NCI-H1417 treated with DMSO at 0.1 percent for 48 hours (cell line): Measurements from ENCODE around the gene CLTA.
"Not testable (repeated sequence)": the region's sequence is repeated elsewhere in the genome, so short reads cannot be mapped to it uniquely, and the experiment has no call there.

Experiments used
- DNase-seq: peaks from one replicate; lab custom pipeline; 2025; lab: John Stamatoyannopoulos, UW

Gene CLTA

DNA sequence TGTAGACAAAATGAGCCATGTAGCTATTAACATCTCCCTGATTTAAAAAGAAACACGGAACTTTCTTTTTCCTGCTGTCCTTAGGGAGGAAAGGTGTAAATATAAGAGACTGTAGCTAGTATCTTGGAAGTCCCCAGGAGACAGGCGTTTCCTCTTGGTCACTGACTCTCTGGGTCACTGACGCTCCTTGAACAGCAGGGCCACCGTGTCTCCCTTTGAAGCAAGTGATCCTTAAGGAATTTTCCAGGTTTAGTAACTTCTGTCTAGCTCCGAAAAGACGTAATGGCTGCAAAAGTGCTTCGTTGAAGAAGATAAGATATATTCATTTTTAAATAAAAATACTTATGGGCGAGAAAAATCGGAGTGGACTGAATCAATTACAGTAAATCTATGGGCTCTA is 745 bp upstream of the CLTA start:
- DNase-seq = no peak

DNA sequence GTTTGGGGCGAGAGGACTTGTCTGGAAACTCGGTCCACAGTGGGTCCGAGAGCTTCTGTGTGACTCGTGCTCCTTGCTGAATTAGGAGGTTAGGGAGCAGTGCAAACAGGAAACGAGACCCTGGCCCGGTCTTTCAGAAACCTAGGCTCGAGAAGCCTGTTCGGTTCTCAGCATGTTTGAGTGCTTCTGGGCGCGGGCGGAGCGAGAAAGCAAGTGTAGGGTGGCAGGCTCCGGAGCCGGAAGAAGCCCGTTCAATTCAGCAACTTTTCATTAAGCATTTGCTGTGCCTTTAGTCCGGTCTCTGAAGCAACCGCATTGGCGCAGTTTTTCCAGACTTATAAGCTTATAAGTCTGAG is 547 bp downstream of the CLTA start:
- DNase-seq = no peak

DNA sequence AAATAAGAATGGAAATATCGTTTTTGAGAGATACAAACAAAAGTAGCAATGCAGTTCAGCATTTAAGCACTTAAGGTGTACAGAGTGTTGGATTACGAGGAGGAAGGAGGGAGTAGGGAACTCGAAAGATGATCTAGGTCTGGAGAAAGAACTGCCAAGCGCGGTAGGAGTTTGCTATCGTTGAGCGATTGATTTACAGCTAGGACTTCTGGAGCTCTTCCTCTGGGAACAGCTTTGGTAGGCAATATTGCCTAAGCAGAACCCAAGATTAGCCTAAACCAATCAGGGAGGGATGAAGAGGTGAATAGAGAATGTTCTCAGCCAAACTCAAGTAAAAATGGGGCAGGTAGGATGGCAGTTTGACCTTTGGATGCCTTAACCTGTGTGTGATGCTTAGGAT is 965 bp downstream of the CLTA start:
- DNase-seq = no peak

- DNase-seq = no peak
Observed at GRCh38 chr9:36192196-36192595, 1.5 kb downstream of the CLTA start.

GRCh38 chr9:36193023-36193422 is 2.3 kb downstream of the CLTA start:
- no peak for DNase-seq

GRCh38 chr9:36194326-36195000 is 3.7 kb downstream of the CLTA start:
- DNase-seq = no peak

DNA sequence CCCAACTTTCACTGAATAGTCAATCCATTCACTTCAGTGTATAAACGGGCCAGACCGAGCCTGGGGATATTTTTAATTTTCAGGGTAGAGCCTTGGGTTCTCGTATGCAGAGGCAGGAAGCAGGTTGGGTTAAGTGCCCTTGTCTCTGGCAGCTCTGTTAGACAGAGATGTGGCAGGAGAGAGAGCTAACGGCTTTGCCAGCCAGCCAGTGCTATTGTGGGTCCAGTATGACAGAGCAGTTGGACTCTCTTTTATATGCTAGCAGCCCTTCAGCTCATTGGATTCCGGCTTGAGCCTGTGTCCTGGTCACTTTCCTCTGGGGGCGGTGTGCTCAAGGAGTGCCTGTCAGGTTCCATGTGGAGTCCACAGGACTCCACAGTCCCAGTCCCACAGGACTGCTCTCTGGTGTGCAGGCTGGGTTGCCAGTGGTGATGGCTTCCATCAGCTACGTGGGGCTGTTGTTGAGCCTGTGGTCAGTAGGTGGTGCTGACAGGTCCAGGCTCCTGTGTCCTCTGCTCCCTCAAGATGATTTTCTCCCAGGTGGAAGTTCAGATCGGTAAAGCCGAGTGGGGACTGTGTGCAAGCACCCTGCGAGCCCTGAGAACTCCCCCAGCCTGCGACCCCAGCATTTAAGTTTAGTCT is 14.3 kb downstream of the CLTA start:
- DNase-seq = no peak

DNA sequence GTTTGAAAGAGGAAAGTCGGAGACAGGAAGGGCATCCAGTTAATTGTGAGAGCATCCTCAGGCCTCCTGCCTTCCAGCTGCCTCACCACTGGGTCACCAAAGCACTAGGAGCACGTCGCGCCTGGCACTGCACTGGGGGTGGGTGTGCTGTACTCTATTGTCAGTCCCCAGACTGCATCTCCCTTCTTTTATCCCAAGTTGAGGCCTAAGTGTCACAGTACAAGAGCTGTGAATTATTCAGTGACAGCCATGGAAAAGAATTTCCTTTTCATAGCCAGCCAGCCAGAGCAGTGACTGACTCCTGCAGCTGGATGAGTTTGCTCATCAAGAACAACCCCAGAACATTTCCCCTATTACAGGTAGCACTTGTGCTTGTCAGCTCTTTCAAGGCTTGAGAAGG is 16.3 kb downstream of the CLTA start:
- DNase-seq = no peak

GRCh38 chr9:36207546-36208012 is 16.9 kb downstream of the CLTA start:
- DNase-seq = no peak

- no peak for DNase-seq
Observed at GRCh38 chr9:36208521-36209253, 18.0 kb downstream of the CLTA start.

GRCh38 chr9:36210722-36211121 is 20.0 kb downstream of the CLTA start:
- DNase-seq = no peak

- no peak for DNase-seq
Observed at GRCh38 chr9:36211510-36211909, 20.8 kb downstream of the CLTA start.

DNA sequence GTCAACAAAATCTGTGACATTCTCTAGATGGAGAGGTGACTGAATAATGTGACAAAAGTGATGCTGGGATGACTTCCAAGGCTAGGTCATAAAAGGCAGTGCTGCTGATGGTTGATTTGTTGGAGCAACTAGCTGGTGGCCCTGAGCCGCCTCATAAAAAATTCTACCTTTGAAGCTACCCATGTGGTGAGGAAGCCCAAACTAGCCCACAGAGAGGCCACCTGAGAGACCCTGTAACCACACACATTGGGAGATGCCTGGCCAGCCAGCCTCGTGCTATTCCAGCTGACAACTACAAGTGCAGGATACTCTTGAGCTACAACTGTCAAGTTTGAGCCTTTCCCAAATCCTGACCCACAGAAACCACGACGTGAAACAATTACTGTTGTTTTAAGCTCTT is 22.7 kb downstream of the CLTA start:
- no peak for DNase-seq

- DNase-seq = no peak
Observed at GRCh38 chr9:36213989-36214388, 23.3 kb downstream of the CLTA start.

DNA sequence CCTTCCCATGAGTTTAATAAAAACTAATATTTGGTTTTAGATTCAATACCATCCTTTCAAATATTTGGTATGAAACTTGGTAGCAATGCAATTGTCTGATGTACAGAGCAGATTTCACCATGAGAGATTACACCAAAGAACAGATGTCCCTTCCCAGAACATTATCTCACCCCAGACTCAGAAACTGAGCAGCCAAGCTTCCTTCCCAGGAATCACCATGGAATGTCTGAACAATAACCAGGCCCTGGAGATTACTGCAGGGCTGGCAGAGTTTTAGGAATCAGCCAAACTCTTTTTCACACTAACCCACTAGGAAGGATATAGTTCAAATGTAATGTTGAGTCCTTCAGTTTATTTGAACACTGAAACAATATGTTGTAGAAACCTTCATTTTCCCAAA is 23.9 kb downstream of the CLTA start:
- DNase-seq = no peak

DNA sequence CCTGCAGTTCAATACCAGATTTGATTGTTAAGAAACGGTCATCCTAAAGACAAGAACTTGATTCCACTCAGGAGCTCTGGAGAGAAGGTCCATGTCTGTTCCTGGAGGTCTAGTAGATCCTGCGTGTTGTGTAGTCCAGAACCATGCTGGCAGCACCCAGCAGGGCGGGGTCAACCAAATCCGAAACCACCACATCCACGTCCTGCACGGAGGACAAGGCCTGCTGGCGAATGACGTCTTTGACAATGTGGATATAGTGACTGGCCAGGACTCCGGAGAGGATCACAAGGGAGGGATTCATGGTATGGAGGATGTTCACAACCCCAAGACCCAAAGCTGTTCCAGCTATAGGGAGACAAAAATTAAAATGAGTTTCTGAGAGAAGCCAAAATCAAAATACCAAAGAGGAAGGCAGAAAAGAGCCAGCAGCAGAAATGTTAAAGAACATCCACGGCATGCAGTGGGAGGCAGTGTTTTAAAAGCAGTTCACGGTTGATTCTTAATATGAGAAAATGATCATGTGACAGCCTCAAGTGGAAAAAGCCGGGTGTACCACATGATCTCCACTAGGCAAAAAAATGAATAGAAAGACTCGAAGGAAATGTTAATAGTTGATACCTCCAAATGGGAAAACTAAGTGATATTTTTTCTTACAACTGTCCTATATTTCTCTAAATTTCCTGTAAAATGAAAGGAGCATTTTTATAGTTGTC is 26.7 kb downstream of the CLTA start:
- DNase-seq = no peak

DNA sequence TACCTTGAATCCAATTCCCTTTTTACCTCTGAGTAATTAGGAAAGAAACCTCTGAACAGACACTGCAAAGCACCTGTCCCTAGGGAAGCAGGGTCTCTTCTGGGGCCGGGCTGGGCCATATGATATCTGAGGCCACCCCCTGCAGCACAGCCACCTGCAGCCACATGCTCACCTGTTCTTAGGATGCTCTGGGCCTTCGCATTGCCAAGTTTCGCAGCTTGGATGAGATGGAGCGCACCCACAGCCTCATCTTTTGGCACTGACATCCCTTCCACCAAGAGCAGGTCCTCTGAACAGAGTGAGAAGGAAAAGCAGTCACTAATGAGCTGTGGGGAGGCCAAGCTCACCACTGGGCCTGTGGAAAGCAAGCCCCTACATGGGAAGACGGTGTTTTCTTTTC is 27.3 kb downstream of the CLTA start:
- DNase-seq = no peak

GRCh38 chr9:36218411-36218901 is 27.7 kb downstream of the CLTA start:
- DNase-seq = no peak

DNA sequence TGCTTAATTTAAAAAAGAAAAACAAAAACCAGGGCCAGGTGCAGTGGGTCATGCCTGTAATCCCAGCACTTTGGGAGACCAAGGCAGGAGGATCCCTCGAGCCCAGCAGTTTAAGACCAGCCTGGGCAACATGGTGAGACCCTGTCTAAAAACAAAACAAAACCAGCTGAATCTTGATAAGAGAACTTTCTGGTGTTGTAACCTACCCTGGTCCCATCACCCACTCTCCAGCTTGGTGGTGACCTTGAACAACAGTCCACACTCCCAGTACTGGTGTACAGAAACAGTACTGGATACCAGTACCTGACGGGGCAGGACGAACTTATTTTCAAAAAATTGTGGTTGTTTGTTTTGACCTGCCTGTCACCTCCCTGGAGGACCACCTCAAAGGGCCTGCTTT is 30.9 kb downstream of the CLTA start:
- DNase-seq = no peak

- DNase-seq = no peak
Observed at GRCh38 chr9:36222449-36222848, 31.7 kb downstream of the CLTA start.

- no peak for DNase-seq
Observed at GRCh38 chr9:36237230-36237629, 46.5 kb downstream of the CLTA start.

DNA sequence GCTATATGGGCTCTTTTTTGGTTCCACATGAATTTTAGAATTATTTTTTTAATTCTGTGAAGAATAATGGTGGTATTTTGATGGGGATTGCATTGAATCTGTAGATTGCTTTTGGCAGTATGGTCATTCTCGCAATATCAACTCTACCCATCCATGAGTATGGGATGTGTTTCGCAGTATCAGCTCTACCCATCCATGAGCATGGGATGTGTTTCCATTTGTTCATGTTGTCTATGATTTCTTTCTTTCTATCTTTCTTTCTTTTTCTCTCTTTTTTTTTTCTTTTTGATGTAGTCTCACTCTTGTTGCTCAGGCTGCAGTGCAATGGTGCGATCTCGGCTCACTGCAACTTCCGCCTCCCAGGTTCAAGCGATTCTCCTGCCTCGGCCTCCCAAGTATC is 48.5 kb downstream of the CLTA start:
- DNase-seq = not testable (repeated sequence)

DNA sequence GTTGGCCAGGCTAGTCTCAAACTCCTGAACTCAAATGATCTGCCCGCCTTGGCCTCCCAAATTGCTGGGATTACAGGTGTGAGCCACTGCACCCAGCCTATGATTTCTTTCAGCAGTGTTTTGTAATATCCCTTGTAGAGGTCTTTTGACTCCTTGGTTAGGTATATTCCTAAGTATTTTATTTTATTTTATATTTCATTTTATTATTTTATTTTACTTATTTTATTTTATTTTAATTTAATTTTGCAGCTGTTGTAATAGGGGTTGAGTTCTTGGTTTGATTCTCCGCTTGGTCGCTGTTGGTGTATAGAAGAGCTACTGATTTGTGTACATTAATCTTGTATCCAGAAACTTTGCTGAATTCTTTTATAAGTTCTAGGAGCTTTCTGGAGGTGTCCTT is 49.0 kb downstream of the CLTA start:
- DNase-seq = not testable (repeated sequence)
